Measurements from ENCODE around the gene CCDC148. TPM values are rescaled to one million over a fixed set of nuclear protein-coding genes. Genes with fewer than 3 reads are reported as not detected.

The CCDC148 gene
- total RNA-seq, 1 experiment from 2014 or later, result not detected

DNA sequence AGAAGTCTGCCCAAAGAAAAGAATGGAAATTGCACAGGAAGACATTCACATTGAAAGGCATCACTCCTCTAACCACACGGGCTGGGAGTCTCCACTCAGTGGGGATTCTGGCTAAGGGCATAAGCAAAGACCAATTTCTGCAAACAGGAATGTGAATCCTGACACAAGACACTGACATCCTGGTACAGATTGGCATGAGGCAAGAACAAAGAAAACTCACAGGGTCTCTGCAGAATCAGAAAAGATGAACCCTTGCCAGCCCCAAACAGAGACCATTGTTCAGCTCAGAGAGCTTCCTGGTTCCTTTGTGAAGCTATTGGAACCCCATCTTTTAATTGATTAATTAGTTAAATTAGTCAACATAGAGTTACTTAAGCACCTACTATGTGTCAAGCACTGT is 272.6 kb downstream of the CCDC148 start:
- Histone ChIP-seq H3K4me1 (ENCODE audit: low read length) (no peaks in the 10 kb centered on the region), H3K9me2 (replicated peaks; ENCODE audit: insufficient read depth, low read length) (0 out of 2 replicates have a peak, but pooled peaks cover 3% of the 10 kb centered on the region), H3K27ac (ENCODE audit: low read length) (no peak overlapping the region), H3K36me3 (ENCODE audit: insufficient read depth, low read length) (no peaks in the 10 kb centered on the region), H2AFZ (ENCODE audit: low read length) (no peak overlapping the region), H4K20me1 (ENCODE audit: insufficient read depth, low read depth, low read length) (no peaks in the 10 kb centered on the region), H3K4me2 (ENCODE audit: low read depth, low read length, poor library complexity, severe bottlenecking) (no peak overlapping the region), H3K27me3 (ENCODE audit: low read length) (no peaks in the 10 kb centered on the region), H3K79me2 (ENCODE audit: low read length) (no peaks in the 10 kb centered on the region), H3K9me3 (ENCODE audit: low read length) (no peaks in the 10 kb centered on the region), H3K9ac (ENCODE audit: low read length) (no peak overlapping the region), H3K4me3 (ENCODE audit: low read length) (no peak overlapping the region)
- DNase-seq, result no peak

DNA sequence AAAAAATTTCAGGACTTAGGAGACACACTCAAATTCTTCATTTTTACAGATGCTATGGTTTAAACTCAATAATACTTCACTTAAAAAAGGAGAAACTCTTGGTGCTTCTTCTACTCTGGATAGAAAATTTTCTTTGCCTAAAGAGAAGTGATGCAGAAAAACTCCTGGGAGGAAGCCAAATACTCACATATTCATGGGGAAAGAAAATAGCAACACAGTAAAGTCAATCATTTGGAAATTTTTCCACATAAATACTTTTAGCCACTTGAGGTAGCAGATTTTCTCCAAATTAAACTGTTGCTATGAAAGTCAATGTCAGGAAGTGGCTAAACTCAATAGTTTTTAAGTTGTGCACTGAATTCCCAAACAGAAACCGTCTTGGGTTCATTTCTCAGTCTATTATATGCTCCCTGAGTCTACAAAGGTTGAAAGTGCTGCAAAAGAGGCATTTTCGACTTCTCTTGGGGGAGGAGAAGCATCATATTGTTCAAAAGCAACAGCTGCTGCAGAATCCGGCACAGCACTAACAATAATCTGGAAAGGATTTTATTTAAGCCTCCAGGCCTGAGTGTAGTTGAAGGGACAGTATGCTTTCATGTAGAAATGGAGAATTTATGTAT is 273.8 kb downstream of the CCDC148 start:
- no peaks in the 10 kb centered on the region for H3K9me3 ChIP-seq (ENCODE audit: low read length)
- H3K4me1 ChIP-seq (ENCODE audit: low read length), result no peaks in the 10 kb centered on the region
- no peak overlapping the region for H3K4me2 ChIP-seq (ENCODE audit: low read depth, low read length, poor library complexity, severe bottlenecking)
- H3K9me2 ChIP-seq (replicated peaks; ENCODE audit: insufficient read depth, low read length), result no peaks in the 10 kb centered on the region
- no peaks in the 10 kb centered on the region for H4K20me1 ChIP-seq (ENCODE audit: insufficient read depth, low read depth, low read length)
- no peak overlapping the region for H3K4me3 ChIP-seq (ENCODE audit: low read length)
- H3K9ac ChIP-seq (ENCODE audit: low read length), result no peak overlapping the region
- no peak overlapping the region for H3K27ac ChIP-seq (ENCODE audit: low read length)
- no peak overlapping the region for H2AFZ ChIP-seq (ENCODE audit: low read length)
- H3K79me2 ChIP-seq (ENCODE audit: low read length), result no peaks in the 10 kb centered on the region
- no peaks in the 10 kb centered on the region for H3K27me3 ChIP-seq (ENCODE audit: low read length)
- no peaks in the 10 kb centered on the region for H3K36me3 ChIP-seq (ENCODE audit: insufficient read depth, low read length)
- DNase-seq, result no peak

DNA sequence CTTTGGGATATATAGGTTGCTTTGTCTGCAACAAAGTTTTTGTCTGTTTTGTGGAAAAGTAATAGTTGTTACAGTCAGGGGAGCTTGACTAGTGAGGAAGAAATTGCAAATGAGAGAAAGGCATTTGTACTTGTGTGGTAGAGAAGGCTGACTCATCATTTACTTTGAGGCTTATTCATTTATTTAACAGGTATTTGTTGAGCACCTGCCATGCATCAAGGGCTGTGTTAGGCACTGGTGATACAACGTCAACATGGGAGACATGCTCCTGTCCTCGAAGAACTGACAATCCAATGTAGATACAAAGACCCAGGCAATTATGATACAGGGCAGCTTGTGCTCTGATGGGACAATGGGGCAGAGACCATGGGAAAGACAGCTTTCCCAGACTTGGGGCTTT is 275.4 kb downstream of the CCDC148 start:
- H3K4me3 ChIP-seq (ENCODE audit: low read length), result no peak overlapping the region
- no peaks in the 10 kb centered on the region for H3K79me2 ChIP-seq (ENCODE audit: low read length)
- no peak overlapping the region for H3K4me2 ChIP-seq (ENCODE audit: low read depth, low read length, poor library complexity, severe bottlenecking)
- no peaks in the 10 kb centered on the region for H3K9me2 ChIP-seq (replicated peaks; ENCODE audit: insufficient read depth, low read length)
- H3K27me3 ChIP-seq (ENCODE audit: low read length), result no peaks in the 10 kb centered on the region
- DNase-seq, result no peak
- no peaks in the 10 kb centered on the region for H3K4me1 ChIP-seq (ENCODE audit: low read length)
- H3K9me3 ChIP-seq (ENCODE audit: low read length), result no peaks in the 10 kb centered on the region
- H4K20me1 ChIP-seq (ENCODE audit: insufficient read depth, low read depth, low read length), result no peaks in the 10 kb centered on the region
- H2AFZ ChIP-seq (ENCODE audit: low read length), result no peak overlapping the region
- no peaks in the 10 kb centered on the region for H3K36me3 ChIP-seq (ENCODE audit: insufficient read depth, low read length)
- no peak overlapping the region for H3K9ac ChIP-seq (ENCODE audit: low read length)
- no peak overlapping the region for H3K27ac ChIP-seq (ENCODE audit: low read length)

DNA sequence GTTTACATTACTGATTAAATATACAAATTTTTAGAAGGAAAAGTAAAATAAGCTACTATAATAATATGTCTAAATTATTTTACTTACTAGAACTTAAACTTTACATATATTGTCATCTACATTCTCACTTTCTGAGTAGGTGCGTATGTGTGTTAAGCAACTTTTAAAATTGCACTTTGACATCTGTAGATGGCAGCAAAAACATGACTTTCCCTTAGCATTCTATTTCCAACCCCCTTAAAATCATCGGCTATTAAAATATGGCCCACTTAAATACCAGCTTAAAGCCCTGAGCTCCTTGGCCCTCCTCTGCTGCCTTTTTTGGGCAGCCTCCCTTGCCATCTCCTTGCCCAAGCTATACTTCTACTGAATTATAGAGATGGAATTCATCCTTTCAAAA is 276.9 kb downstream of the CCDC148 start:
- Histone ChIP-seq H3K27me3 (ENCODE audit: low read length) (no peaks in the 10 kb centered on the region), H3K9me2 (replicated peaks; ENCODE audit: insufficient read depth, low read length) (no peaks in the 10 kb centered on the region), H4K20me1 (ENCODE audit: insufficient read depth, low read depth, low read length) (no peaks in the 10 kb centered on the region), H3K9me3 (ENCODE audit: low read length) (no peaks in the 10 kb centered on the region), H3K4me1 (ENCODE audit: low read length) (no peaks in the 10 kb centered on the region), H3K36me3 (ENCODE audit: insufficient read depth, low read length) (no peaks in the 10 kb centered on the region), H2AFZ (ENCODE audit: low read length) (no peak overlapping the region), H3K4me3 (ENCODE audit: low read length) (no peak overlapping the region), H3K4me2 (ENCODE audit: low read depth, low read length, poor library complexity, severe bottlenecking) (no peak overlapping the region), H3K9ac (ENCODE audit: low read length) (no peak overlapping the region), H3K79me2 (ENCODE audit: low read length) (no peaks in the 10 kb centered on the region), H3K27ac (ENCODE audit: low read length) (no peak overlapping the region)
- peak; percentile 52 for DNase-seq

DNA sequence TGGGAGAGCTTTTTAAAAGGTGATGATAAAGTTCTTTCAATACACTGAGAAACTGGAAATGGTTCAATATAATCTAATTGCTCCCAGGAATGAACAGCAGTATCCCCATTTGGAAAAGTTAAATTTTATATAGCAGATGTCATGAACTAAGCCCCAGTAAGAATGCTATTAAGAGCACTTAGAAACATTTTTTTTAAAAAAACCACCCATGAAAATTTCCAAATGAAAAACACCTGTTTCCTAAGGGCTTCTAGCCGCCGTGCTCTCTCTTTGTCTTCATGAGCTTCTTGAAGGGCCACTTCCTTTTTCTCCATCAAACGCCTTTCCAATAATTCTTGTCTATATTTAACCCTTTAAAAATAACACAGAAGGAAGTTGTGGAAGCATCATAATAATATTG is 277.9 kb downstream of the CCDC148 start:
- Histone ChIP-seq H3K27ac (ENCODE audit: low read length) (no peak overlapping the region), H3K4me3 (ENCODE audit: low read length) (no peak overlapping the region), H4K20me1 (ENCODE audit: insufficient read depth, low read depth, low read length) (no peaks in the 10 kb centered on the region), H3K4me1 (ENCODE audit: low read length) (no peaks in the 10 kb centered on the region), H3K9ac (ENCODE audit: low read length) (no peak overlapping the region), H3K27me3 (ENCODE audit: low read length) (no peaks in the 10 kb centered on the region), H3K79me2 (ENCODE audit: low read length) (no peaks in the 10 kb centered on the region), H3K36me3 (ENCODE audit: insufficient read depth, low read length) (no peaks in the 10 kb centered on the region), H3K9me3 (ENCODE audit: low read length) (no peaks in the 10 kb centered on the region), H2AFZ (ENCODE audit: low read length) (no peak overlapping the region), H3K4me2 (ENCODE audit: low read depth, low read length, poor library complexity, severe bottlenecking) (no peak overlapping the region), H3K9me2 (replicated peaks; ENCODE audit: insufficient read depth, low read length) (no peaks in the 10 kb centered on the region)
- DNase-seq, result no peak

DNA sequence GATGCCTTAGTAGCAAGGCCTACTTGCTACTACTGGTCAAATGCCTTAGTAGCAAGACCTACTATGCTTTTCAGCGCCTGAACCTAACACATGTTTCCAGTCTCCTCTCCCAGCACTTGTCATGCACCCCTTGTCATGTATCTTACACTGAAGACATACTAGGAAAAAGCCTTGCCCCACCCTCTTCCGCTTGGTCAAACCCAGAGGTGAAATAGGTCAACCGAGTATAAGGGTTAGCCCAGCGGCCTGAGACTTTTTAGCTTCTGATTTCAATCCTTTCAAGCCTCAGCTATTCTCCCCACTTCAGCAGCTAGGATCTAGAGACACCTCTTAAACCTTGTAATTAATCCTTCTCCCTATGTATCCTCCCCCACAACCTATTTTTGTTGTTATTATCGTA is 281.6 kb downstream of the CCDC148 start:
- Histone ChIP-seq H3K27ac (ENCODE audit: low read length) (no peak overlapping the region), H3K9ac (ENCODE audit: low read length) (no peak overlapping the region), H3K27me3 (ENCODE audit: low read length) (no peaks in the 10 kb centered on the region), H3K9me3 (ENCODE audit: low read length) (no peaks in the 10 kb centered on the region), H3K4me3 (ENCODE audit: low read length) (no peak overlapping the region), H3K36me3 (ENCODE audit: insufficient read depth, low read length) (no peaks in the 10 kb centered on the region), H3K4me1 (ENCODE audit: low read length) (no peaks in the 10 kb centered on the region), H3K79me2 (ENCODE audit: low read length) (no peaks in the 10 kb centered on the region), H4K20me1 (ENCODE audit: insufficient read depth, low read depth, low read length) (no peaks in the 10 kb centered on the region), H3K9me2 (replicated peaks; ENCODE audit: insufficient read depth, low read length) (no peaks in the 10 kb centered on the region), H3K4me2 (ENCODE audit: low read depth, low read length, poor library complexity, severe bottlenecking) (no peak overlapping the region), H2AFZ (ENCODE audit: low read length) (no peak overlapping the region)
- no peak for DNase-seq

DNA sequence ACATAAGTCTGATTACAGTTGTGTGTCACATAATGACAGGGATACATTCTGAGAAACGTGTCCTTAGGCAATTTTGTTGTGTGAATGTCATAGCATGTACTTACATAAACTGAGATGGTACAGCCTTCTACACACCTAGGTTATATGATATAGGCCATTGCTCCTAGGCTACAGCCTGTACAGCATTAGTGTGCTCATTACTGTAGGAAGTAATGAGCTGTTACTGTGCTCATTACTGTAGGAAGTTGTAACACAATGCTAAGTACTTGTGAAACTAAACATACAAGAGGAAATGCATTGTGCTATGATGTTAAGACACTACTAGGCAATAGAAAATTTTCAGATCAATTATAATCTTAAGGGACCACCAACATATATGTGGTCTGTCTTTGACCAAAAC is 282.1 kb downstream of the CCDC148 start:
- Histone ChIP-seq H3K9me3 (ENCODE audit: low read length) (no peaks in the 10 kb centered on the region), H3K36me3 (ENCODE audit: insufficient read depth, low read length) (no peaks in the 10 kb centered on the region), H4K20me1 (ENCODE audit: insufficient read depth, low read depth, low read length) (no peaks in the 10 kb centered on the region), H3K27ac (ENCODE audit: low read length) (no peak overlapping the region), H3K4me3 (ENCODE audit: low read length) (no peak overlapping the region), H3K4me2 (ENCODE audit: low read depth, low read length, poor library complexity, severe bottlenecking) (no peak overlapping the region), H3K27me3 (ENCODE audit: low read length) (no peaks in the 10 kb centered on the region), H3K79me2 (ENCODE audit: low read length) (no peaks in the 10 kb centered on the region), H2AFZ (ENCODE audit: low read length) (no peak overlapping the region), H3K4me1 (ENCODE audit: low read length) (no peaks in the 10 kb centered on the region), H3K9ac (ENCODE audit: low read length) (no peak overlapping the region), H3K9me2 (replicated peaks; ENCODE audit: insufficient read depth, low read length) (no peaks in the 10 kb centered on the region)
- DNase-seq, result no peak

DNA sequence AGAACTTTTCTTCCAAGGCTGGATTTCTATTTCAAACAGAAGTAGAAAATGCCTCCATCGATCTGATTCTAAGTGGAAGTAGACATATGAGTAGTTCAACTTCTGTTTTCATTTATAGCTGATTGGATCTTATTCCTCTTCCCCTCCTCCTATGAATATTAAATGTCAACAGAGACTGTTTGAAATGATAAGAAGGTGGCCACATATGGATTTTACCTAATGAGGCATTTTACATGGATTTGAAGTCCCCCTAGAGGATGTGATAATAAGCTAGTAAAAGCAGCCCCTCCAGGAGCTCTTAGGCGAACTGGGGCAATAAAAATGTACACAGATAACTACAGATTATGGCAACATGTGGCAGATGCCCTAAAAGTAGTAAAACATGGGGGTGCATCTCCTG is 283.8 kb downstream of the CCDC148 start:
- Histone ChIP-seq H3K79me2 (ENCODE audit: low read length) (no peaks in the 10 kb centered on the region), H3K9ac (ENCODE audit: low read length) (no peak overlapping the region), H3K4me1 (ENCODE audit: low read length) (no peaks in the 10 kb centered on the region), H3K36me3 (ENCODE audit: insufficient read depth, low read length) (no peaks in the 10 kb centered on the region), H3K27me3 (ENCODE audit: low read length) (no peaks in the 10 kb centered on the region), H3K4me2 (ENCODE audit: low read depth, low read length, poor library complexity, severe bottlenecking) (no peak overlapping the region), H4K20me1 (ENCODE audit: insufficient read depth, low read depth, low read length) (no peaks in the 10 kb centered on the region), H3K9me2 (replicated peaks; ENCODE audit: insufficient read depth, low read length) (no peaks in the 10 kb centered on the region), H3K27ac (ENCODE audit: low read length) (no peak overlapping the region), H3K4me3 (ENCODE audit: low read length) (no peak overlapping the region), H3K9me3 (ENCODE audit: low read length) (no peaks in the 10 kb centered on the region), H2AFZ (ENCODE audit: low read length) (no peak overlapping the region)
- no peak for DNase-seq

DNA sequence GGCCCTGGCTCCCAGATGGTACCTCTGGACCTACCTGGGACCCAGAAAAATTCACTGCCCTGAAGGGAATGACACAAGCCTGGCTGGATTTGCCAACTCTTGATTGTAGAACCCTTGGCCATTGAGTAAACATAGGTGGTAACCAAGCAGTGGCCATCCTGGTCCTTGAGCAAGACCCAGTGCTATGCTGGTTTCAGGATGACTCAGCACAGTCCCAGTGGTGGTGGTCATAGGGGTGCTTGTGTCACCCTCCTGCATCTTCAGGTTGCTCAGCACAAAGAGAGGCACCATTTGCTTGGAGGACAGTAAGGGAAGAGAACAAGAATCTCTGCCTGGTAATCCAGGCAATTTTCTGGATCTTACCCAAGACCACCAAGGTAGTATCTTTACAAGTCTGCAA is 302.0 kb downstream of the CCDC148 start:
- Histone ChIP-seq H3K36me3 (ENCODE audit: insufficient read depth, low read length) (no peaks in the 10 kb centered on the region), H3K4me2 (ENCODE audit: low read depth, low read length, poor library complexity, severe bottlenecking) (no peak overlapping the region), H3K4me1 (ENCODE audit: low read length) (no peaks in the 10 kb centered on the region), H3K27me3 (ENCODE audit: low read length) (no peaks in the 10 kb centered on the region), H4K20me1 (ENCODE audit: insufficient read depth, low read depth, low read length) (no peaks in the 10 kb centered on the region), H3K79me2 (ENCODE audit: low read length) (no peaks in the 10 kb centered on the region), H2AFZ (ENCODE audit: low read length) (no peak overlapping the region), H3K9me3 (ENCODE audit: low read length) (no peaks in the 10 kb centered on the region), H3K4me3 (ENCODE audit: low read length) (no peak overlapping the region), H3K9ac (ENCODE audit: low read length) (no peak overlapping the region), H3K9me2 (replicated peaks; ENCODE audit: insufficient read depth, low read length) (no peaks in the 10 kb centered on the region), H3K27ac (ENCODE audit: low read length) (no peak overlapping the region)
- DNase-seq, result no peak
